ENCODE measurements around the gene GNG4. TPM values are rescaled to one million over a fixed set of nuclear protein-coding genes. Genes with fewer than 3 reads are reported as not detected.

Gene GNG4
- total and polyA plus RNA-seq, 4 donors, result 0.11 to 0.57 (median 0.21) TPM; not detected in 1

DNA sequence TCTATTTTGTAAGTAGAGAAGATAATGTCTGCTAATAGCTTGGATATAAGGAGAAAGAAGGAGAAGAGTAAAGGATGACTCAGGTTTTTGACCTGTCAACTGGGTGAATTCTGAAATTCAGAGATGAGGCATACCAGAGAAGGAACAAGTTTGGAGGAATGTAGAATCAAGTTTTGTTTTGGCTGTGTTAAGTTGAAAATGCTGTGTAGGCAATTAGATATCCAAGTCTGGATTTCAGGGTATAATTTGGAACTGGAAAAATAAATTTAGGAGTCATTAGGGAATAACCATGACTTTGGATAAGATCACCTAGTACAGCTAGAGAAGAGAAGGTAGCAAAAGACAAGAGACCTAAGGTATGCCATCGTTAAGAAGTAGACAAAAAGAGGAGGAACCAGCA lies 22.4 kb upstream of the GNG4 start:
- Histone ChIP-seq H3K36me3 (ENCODE audit: control insufficient read depth in 4 of 4, insufficient read depth in 4 of 4, low read length in 4 of 4) (peaks cover 11 to 39% (median 24%) of the 10 kb centered on the region in 4 donors), H3K9ac (ENCODE audit: insufficient read depth in 1 of 2, low read length in 2 of 2) (no peak overlapping the region), H3K27me3 (ENCODE audit: control insufficient read depth in 3 of 3, insufficient read depth in 3 of 3, low read length in 2 of 3) (no peaks in the 10 kb centered on the region), H3K27ac (ENCODE audit: low read depth in 1 of 2, low read length in 1 of 2) (no peak overlapping the region), H3K4me3 (no peak overlapping the region), H3K9me3 (ENCODE audit: control insufficient read depth in 4 of 4, insufficient read depth in 3 of 4, low read length in 3 of 4) (peaks cover 0 to 21% (median 16%) of the 10 kb centered on the region in 4 donors), H3K4me1 (ENCODE audit: control insufficient read depth in 5 of 5, insufficient read depth in 5 of 5, low read length in 5 of 5) (no peaks in the 10 kb centered on the region)
- WGBS, 2 donors, result 96 to 99% methylated on average over 1 of the region's 1 CpG
- no peak for DNase-seq
- ATAC-seq (ENCODE audit: insufficient read depth, low FRiP score), result no peak
- TF ChIP-seq, protein P1, sequence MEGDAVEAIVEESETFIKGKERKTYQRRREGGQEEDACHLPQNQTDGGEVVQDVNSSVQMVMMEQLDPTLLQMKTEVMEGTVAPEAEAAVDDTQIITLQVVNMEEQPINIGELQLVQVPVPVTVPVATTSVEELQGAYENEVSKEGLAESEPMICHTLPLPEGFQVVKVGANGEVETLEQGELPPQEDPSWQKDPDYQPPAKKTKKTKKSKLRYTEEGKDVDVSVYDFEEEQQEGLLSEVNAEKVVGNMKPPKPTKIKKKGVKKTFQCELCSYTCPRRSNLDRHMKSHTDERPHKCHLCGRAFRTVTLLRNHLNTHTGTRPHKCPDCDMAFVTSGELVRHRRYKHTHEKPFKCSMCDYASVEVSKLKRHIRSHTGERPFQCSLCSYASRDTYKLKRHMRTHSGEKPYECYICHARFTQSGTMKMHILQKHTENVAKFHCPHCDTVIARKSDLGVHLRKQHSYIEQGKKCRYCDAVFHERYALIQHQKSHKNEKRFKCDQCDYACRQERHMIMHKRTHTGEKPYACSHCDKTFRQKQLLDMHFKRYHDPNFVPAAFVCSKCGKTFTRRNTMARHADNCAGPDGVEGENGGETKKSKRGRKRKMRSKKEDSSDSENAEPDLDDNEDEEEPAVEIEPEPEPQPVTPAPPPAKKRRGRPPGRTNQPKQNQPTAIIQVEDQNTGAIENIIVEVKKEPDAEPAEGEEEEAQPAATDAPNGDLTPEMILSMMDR (IDR thresholded peaks at IDR 0.05; ENCODE audit: control extremely low read depth, extremely low read depth), result no peak

DNA sequence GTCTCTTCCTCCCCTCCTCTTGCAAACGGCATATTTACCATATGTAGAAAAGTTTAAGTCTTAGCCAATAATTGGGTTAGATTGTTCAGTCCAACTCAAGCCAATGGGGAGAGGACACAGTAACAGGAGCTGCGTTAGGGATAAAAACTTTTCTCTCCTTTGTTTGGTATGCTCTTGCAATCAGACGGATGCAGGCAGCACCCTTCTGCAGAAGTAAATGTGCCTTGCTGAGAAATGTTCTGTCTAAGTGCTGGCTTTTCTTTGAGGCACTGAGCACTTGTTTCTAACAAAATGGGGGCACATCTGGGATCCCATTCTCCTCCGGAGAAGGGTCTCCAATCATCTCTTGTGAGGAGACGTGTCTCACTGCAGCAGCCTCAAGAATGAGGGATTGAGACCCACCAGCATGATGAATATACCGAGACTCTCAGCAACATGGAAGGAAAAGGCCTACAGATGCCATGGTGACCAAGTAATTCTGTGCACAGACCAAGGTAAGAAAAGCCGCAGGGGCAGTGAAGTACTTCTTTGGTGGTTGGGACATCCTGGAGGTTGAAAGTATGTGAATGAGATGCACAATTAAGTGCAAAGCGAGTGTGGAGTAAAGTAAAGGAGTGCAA lies 20.7 kb upstream of the GNG4 start:
- peaks cover 0 to 19% (median 14%) of the 10 kb centered on the region in 4 donors for H3K9me3 ChIP-seq (ENCODE audit: control insufficient read depth in 4 of 4, insufficient read depth in 3 of 4, low read length in 3 of 4)
- no peak overlapping the region for H3K9ac ChIP-seq (ENCODE audit: insufficient read depth in 1 of 2, low read length in 2 of 2)
- no peak overlapping the region for H3K27ac ChIP-seq (ENCODE audit: low read depth in 1 of 2, low read length in 1 of 2)
- WGBS, 2 donors, result 97 to 98% methylated on average over 8 of the region's 8 CpGs
- ATAC-seq (ENCODE audit: insufficient read depth, low FRiP score), result no peak
- H3K36me3 ChIP-seq (ENCODE audit: control insufficient read depth in 4 of 4, insufficient read depth in 4 of 4, low read length in 4 of 4), result peaks cover 3 to 26% (median 18%) of the 10 kb centered on the region in 4 donors
- TF ChIP-seq, protein P1 (IDR thresholded peaks at IDR 0.05; ENCODE audit: control extremely low read depth, extremely low read depth), result no peak
- H3K4me1 ChIP-seq (ENCODE audit: control insufficient read depth in 5 of 5, insufficient read depth in 5 of 5, low read length in 5 of 5), result no peaks in the 10 kb centered on the region
- no peaks in the 10 kb centered on the region for H3K27me3 ChIP-seq (ENCODE audit: control insufficient read depth in 3 of 3, insufficient read depth in 3 of 3, low read length in 2 of 3)
- DNase-seq, result no peak
- H3K4me3 ChIP-seq, result no peak overlapping the region

DNA sequence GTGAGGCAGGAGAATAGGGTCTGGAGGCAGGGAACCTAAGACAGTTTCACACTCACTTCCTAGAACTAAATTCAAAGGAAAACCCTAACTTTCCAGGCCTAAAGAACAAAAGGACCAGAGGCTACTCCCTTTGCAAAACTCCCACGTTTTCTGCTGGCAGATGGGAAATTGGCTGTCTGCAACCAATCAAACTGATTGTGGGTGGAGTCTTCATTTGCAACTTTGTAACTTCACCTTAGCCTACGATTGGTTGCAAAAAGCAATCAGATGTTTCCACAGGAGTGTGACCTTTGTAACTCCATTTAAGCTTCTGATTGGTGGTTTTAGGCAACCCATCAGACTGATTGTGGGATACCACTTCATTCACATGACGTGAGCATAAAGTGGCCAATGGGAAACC lies 19.7 kb upstream of the GNG4 start:
- Histone ChIP-seq H3K9me3 (ENCODE audit: control insufficient read depth in 4 of 4, insufficient read depth in 3 of 4, low read length in 3 of 4) (peaks cover 0 to 19% (median 14%) of the 10 kb centered on the region in 4 donors), H3K4me1 (ENCODE audit: control insufficient read depth in 5 of 5, insufficient read depth in 5 of 5, low read length in 5 of 5) (no peaks in the 10 kb centered on the region), H3K9ac (ENCODE audit: insufficient read depth in 1 of 2, low read length in 2 of 2) (no peak overlapping the region), H3K27me3 (ENCODE audit: control insufficient read depth in 3 of 3, insufficient read depth in 3 of 3, low read length in 2 of 3) (no peaks in the 10 kb centered on the region), H3K36me3 (ENCODE audit: control insufficient read depth in 4 of 4, insufficient read depth in 4 of 4, low read length in 4 of 4) (peaks cover 3 to 25% (median 20%) of the 10 kb centered on the region in 4 donors), H3K27ac (ENCODE audit: low read depth in 1 of 2, low read length in 1 of 2) (no peak overlapping the region), H3K4me3 (no peak overlapping the region)
- TF ChIP-seq, protein P1 (IDR thresholded peaks at IDR 0.05; ENCODE audit: control extremely low read depth, extremely low read depth), result no peak
- ATAC-seq (ENCODE audit: insufficient read depth, low FRiP score) (no peak), DNase-seq (no peak)
- WGBS, 2 donors, result 89 to 94% methylated on average over 3 of the region's 3 CpGs

DNA sequence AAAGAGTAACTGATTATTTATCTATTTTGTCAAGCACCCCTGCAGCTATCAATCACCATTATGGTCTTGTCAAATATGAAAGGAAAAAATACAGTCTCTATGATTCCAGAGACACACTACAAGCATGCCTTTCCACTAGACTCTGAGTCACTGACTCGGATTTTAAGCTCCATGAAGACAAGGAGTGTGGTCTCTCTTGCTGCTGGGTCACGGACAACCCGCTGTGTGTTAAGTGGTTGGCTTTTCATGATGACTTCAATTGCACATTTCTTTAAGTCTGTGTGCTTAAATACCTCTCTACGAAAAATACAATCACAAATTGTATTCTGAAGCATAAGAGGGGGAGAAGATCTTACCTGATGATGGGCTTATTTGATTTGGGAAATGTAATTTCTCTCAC lies 14.0 kb upstream of the GNG4 start:
- Histone ChIP-seq H3K4me3 (no peak overlapping the region), H3K36me3 (ENCODE audit: control insufficient read depth in 4 of 4, insufficient read depth in 4 of 4, low read length in 4 of 4) (peaks cover 3 to 9% (median 6%) of the 10 kb centered on the region in 4 donors), H3K9me3 (ENCODE audit: control insufficient read depth in 4 of 4, insufficient read depth in 3 of 4, low read length in 3 of 4) (no peaks in the 10 kb centered on the region), H3K27ac (ENCODE audit: low read depth in 1 of 2, low read length in 1 of 2) (no peak overlapping the region), H3K27me3 (ENCODE audit: control insufficient read depth in 3 of 3, insufficient read depth in 3 of 3, low read length in 2 of 3) (no peaks in the 10 kb centered on the region), H3K4me1 (ENCODE audit: control insufficient read depth in 5 of 5, insufficient read depth in 5 of 5, low read length in 5 of 5) (no peaks in the 10 kb centered on the region), H3K9ac (ENCODE audit: insufficient read depth in 1 of 2, low read length in 2 of 2) (no peak overlapping the region)
- TF ChIP-seq, protein P1 (IDR thresholded peaks at IDR 0.05; ENCODE audit: control extremely low read depth, extremely low read depth), result no peak
- ATAC-seq (ENCODE audit: insufficient read depth, low FRiP score), result no peak
- 92 to 94% methylated on average over 4 of the region's 4 CpGs for WGBS, 2 donors
- no peak for DNase-seq

All from lung (tissue), 12 donors.